ENCODE data around the gene SPPL2B. TPM values are rescaled to one million over a fixed set of nuclear protein-coding genes. Genes with fewer than 3 reads are reported as not detected.

Gene SPPL2B
- polyA plus RNA-seq, 1 donor from 2014 or later = 68.7 TPM

GRCh38 chr19:2339644-2340310, 11.3 kb downstream of the SPPL2B start:
- Histone ChIP-seq H3K36me3 (ENCODE audit: insufficient read depth, low read length) (no peaks in the 10 kb centered on the region), H2AFZ (ENCODE audit: low read depth, low read length) (no peak overlapping the region), H3K4me3 (ENCODE audit: low read length) (no peak overlapping the region), H3K9me2 (ENCODE audit: insufficient read depth, low read length) (no peaks in the 10 kb centered on the region), H3K79me2 (replicated peaks; ENCODE audit: insufficient read depth, low read length) (peaks cover 4% of the 10 kb centered on the region), H3K27ac (ENCODE audit: low read length) (no peak overlapping the region), H4K20me1 (ENCODE audit: insufficient read depth) (no peaks in the 10 kb centered on the region), H3K9me3 (ENCODE audit: low read length) (no peaks in the 10 kb centered on the region), H3K9ac (ENCODE audit: low read length) (no peak overlapping the region), H3K27me3 (ENCODE audit: insufficient read depth, low read depth, low read length) (no peaks in the 10 kb centered on the region), H3F3A (ENCODE audit: insufficient read depth, low read length, poor library complexity, severe bottlenecking) (no peaks in the 10 kb centered on the region), H3K4me2 (ENCODE audit: low read length) (no peak overlapping the region)
- TF ChIP-seq RAD21 (conservative IDR thresholded peaks at IDR 0.05) (no peak), MXI1 (conservative IDR thresholded peaks at IDR 0.05; ENCODE audit: poor library complexity, severe bottlenecking) (no peak), CTCF (IDR thresholded peaks at IDR 0.05; ENCODE audit: poor library complexity, severe bottlenecking) (no peak), TAF1 (IDR thresholded peaks at IDR 0.05; ENCODE audit: low read depth) (no peak), POLR2AphosphoS5 (IDR thresholded peaks at IDR 0.05) (no peak), EZH2 (IDR thresholded peaks at IDR 0.05; ENCODE audit: borderline replicate concordance, insufficient read depth, low read length, poor library complexity, severe bottlenecking) (no peak), EP300 (conservative IDR thresholded peaks at IDR 0.05; ENCODE audit: poor library complexity, severe bottlenecking) (no peak)

GRCh38 chr19:2340496-2341243, 12.2 kb downstream of the SPPL2B start:
- Histone ChIP-seq H4K20me1 (ENCODE audit: insufficient read depth) (no peaks in the 10 kb centered on the region), H3K4me3 (ENCODE audit: low read length) (no peak overlapping the region), H3K27me3 (ENCODE audit: insufficient read depth, low read depth, low read length) (no peaks in the 10 kb centered on the region), H3K36me3 (ENCODE audit: insufficient read depth, low read length) (peaks cover 3% of the 10 kb centered on the region), H2AFZ (ENCODE audit: low read depth, low read length) (no peak overlapping the region), H3F3A (ENCODE audit: insufficient read depth, low read length, poor library complexity, severe bottlenecking) (no peaks in the 10 kb centered on the region), H3K4me2 (ENCODE audit: low read length) (no peak overlapping the region), H3K9ac (ENCODE audit: low read length) (no peak overlapping the region), H3K9me3 (ENCODE audit: low read length) (no peaks in the 10 kb centered on the region), H3K79me2 (replicated peaks; ENCODE audit: insufficient read depth, low read length) (peaks cover 4% of the 10 kb centered on the region), H3K9me2 (ENCODE audit: insufficient read depth, low read length) (no peaks in the 10 kb centered on the region), H3K27ac (ENCODE audit: low read length) (no peak overlapping the region)
- TF ChIP-seq MXI1 (conservative IDR thresholded peaks at IDR 0.05; ENCODE audit: poor library complexity, severe bottlenecking) (no peak), EP300 (conservative IDR thresholded peaks at IDR 0.05; ENCODE audit: poor library complexity, severe bottlenecking) (no peak), SMC3 (conservative IDR thresholded peaks at IDR 0.05; ENCODE audit: poor library complexity) (no peak), EZH2 (IDR thresholded peaks at IDR 0.05; ENCODE audit: borderline replicate concordance, insufficient read depth, low read length, poor library complexity, severe bottlenecking) (no peak), TAF1 (IDR thresholded peaks at IDR 0.05; ENCODE audit: low read depth) (no peak), CTCF (IDR thresholded peaks at IDR 0.05; ENCODE audit: poor library complexity, severe bottlenecking) (no peak), RAD21 (conservative IDR thresholded peaks at IDR 0.05) (no peak), REST (IDR thresholded peaks at IDR 0.05; ENCODE audit: borderline replicate concordance) (no peak), POLR2AphosphoS5 (IDR thresholded peaks at IDR 0.05) (no peak)
